ENCODE data around the gene NCOA5. TPM values are rescaled to one million over a fixed set of nuclear protein-coding genes. Genes with fewer than 3 reads are reported as not detected.

The NCOA5 gene
- total RNA-seq, 1 donor from 2014 or later: 27.0 TPM

DNA sequence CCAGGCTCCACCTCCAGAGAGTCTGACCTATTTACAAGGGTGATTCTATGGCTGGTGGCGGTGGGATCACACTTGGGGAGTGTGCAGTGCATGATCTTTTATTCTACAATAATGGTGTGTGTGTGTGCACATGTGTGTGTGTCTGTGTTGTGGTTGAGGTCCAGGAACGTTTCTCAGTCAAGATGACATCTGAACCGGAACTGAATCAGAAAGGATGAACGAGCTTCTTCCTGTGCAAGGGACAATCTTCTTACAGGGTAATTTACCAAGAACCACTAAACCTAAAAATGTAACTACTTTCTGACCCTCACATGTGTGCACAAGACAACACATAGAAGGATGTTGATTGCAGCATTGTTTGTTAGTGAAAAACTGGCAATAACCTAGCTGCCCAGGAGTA is 72.5 kb downstream of the NCOA5 start:
- DNase-seq (ENCODE audit: low spot score): no peak

DNA sequence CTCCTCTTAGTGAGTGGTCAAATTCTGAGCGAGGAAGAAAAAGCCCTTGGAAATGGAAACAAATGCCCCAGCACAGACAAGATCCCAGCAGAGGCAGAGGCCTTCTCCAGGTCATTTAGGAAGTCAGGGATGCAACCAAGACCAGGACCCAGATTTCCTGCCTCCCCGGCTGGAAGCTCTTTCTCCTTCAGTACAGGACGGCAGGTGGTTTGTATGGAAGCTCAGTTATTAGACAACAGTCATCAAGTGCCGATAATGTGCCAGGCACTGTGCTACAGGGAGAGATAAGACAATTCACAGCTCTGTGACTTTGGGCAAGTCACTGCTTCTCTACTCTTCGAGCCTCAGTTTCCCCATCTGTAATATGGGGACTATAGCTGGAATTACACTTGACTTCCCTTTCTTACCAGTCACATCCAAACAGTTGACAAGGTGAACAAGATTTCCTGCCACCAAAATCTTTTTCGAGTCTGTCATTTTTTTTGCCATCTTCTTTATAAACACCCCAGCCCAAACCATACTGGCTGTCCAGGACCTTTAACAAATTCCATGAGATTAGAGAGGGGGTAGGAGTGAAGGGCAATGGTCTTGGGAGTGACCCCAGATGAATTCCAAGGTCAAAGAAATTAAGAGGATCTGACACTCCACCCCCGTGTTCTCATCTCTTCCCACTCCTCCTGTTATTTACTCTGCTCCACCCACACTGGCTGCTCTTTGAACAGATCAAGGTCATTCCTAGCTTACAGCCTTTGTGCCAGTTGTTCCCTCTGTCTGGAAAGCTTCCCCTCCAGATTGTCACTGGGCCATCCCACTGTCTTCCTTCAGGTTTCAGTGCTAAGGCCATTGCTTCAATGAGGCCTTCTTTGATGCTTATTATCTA is 75.0 kb downstream of the NCOA5 start:
- no peak for DNase-seq (ENCODE audit: low spot score)

DNA sequence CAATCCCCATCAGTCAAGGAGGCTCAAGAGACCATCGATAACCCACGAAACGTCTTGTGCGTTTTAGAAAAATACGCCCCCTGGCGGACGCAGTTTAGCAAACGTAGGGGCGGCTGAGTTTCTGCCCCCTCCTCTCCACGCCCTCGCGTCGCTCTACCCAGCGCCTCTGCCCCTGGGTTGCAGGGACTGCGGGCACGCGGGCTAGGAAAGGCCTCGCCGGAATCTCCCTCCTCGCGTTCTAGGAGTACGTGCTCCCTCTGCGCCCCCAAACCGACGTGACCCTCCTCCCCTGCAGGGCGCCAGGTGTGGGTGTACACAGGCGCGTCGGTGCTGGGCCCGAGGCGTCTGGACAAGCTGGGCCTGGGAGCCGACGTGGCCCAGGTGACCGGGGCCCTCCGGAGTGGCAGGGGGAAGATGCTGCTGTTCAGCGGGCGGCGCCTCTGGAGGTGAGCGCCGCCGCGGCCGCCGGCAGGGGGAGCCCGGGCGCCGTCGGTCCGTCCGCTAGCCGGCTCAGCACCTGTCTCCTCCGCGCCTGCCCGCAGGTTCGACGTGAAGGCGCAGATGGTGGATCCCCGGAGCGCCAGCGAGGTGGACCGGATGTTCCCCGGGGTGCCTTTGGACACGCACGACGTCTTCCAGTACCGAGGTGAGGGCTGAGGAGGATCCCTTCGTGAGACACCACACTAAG is 75.8 kb downstream of the NCOA5 start:
- peak; percentile 33 for DNase-seq (ENCODE audit: low spot score)

DNA sequence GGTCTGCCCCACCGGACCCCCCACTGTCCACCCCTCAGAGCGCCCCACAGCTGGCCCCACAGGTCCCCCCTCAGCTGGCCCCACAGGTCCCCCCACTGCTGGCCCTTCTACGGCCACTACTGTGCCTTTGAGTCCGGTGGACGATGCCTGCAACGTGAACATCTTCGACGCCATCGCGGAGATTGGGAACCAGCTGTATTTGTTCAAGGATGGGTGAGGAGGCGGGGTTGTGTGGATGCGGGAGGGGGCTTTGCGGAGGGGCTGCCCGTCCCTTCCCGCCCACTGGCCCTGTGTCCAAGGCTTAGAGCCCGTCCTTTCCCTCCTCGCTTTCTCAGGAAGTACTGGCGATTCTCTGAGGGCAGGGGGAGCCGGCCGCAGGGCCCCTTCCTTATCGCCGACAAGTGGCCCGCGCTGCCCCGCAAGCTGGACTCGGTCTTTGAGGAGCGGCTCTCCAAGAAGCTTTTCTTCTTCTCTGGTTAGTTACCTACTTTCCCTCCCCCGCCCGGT is 76.4 kb downstream of the NCOA5 start:
- DNase-seq (ENCODE audit: low spot score): no peak

DNA sequence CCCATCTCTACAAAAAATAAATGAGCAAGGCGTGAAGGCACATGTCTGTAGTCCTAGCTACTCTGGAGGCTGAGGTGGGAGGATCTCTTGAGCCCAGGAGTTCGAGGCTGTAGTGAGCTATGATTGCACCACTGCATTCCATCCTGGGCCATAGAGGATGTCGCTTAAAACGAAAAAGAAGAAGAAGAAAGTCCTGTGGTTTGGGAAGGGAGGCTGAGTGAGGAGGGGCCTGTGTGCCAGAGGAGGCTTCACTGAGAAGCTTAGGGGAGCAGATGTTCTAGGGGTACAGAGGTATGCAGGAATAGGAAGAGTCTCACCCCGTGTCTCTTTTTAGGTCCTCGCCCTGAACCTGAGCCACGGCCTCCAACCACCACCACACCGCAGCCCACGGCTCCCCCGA is 76.8 kb downstream of the NCOA5 start:
- DNase-seq (ENCODE audit: low spot score): no peak

DNA sequence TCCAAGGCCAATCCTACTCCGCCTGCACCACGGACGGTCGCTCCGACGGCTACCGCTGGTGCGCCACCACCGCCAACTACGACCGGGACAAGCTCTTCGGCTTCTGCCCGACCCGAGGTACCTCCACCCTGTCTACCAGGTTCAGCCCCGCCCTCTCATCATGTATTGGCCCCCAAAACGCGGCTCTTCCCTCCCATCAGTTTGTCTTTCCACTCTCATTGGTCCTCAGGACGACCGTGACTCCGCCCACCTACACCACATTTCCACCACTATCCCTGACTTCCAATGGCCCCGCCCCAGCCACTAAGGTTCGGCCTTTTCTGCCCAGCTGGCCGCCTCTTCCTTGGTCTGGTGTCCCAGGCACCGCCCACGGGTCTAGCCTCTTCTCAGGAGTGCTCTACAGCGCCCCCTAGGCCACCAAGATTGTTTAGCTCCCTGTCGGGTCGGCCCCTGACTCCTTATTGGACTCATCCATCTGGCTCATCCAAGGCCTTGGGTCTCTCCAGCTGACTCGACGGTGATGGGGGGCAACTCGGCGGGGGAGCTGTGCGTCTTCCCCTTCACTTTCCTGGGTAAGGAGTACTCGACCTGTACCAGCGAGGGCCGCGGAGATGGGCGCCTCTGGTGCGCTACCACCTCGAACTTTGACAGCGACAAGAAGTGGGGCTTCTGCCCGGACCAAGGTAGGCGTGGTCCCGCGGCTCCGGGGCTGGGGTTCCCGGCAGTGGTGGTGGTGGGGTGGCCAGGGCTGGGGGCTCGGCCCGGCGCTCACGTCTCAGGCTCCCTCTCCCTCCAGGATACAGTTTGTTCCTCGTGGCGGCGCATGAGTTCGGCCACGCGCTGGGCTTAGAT is 77.9 kb downstream of the NCOA5 start:
- no peak for DNase-seq (ENCODE audit: low spot score)

Other genes with a start within 250 kb of the NCOA5 start
- 35.7 TPM for gene ACOT8, start 232.6 kb downstream of the NCOA5 start, total RNA-seq
- gene ZSWIM3, start 232.3 kb downstream of the NCOA5 start, total RNA-seq: 4.7 TPM
- gene ZSWIM1, start 208.7 kb downstream of the NCOA5 start, total RNA-seq: 14.6 TPM
- 2.8 TPM for gene SPATA25, start 202.3 kb downstream of the NCOA5 start, total RNA-seq
- gene NEURL2, start 198.8 kb downstream of the NCOA5 start, total RNA-seq: 5.9 TPM
- 153 TPM for gene CTSA, start 198.6 kb downstream of the NCOA5 start, total RNA-seq
- gene PLTP, start 177.8 kb downstream of the NCOA5 start, total RNA-seq: 111 TPM
- gene PCIF1, start 155.3 kb downstream of the NCOA5 start, total RNA-seq: 29.3 TPM
- gene ZNF335, start 117.8 kb downstream of the NCOA5 start, total RNA-seq: 19.4 TPM
- 0.52 TPM for gene MMP9, start 81.1 kb downstream of the NCOA5 start, total RNA-seq
- 0.32 TPM for gene SLC12A5, start 60.7 kb downstream of the NCOA5 start, total RNA-seq
- 15.8 TPM for gene CD40, start 28.4 kb upstream of the NCOA5 start, total RNA-seq
- gene CDH22, start 218.5 kb upstream of the NCOA5 start, total RNA-seq: 0.09 TPM